NCI-H446 (cell line): ENCODE data around the gene BTBD3.

Source experiments
- DNase-seq, 2 experiments: peaks; one replicate each; lab custom pipeline; 2025; lab: John Stamatoyannopoulos, UW

The BTBD3 gene

GRCh38 chr20:11917663-11918062 is at the start of gene BTBD3:
BTBD3 (plus strand) TSS chr20:11917893; CDS start chr20:11918276, 383 bp downstream.
- DNase-seq = peak; percentile 20 to 63

- DNase-seq = no peak
These were observed 48.1 kb upstream of the BTBD3 start for GRCh38 chr20:11869641-11870040.

- DNase-seq = no peak
These were observed 47.3 kb upstream of the BTBD3 start for GRCh38 chr20:11870411-11870810.

- no peak for DNase-seq
These were observed 41.1 kb upstream of the BTBD3 start for GRCh38 chr20:11876555-11876954.

GRCh38 chr20:11880680-11881079 is 37.0 kb upstream of the BTBD3 start:
- no peak for DNase-seq

- DNase-seq = no peak
These were observed 36.2 kb upstream of the BTBD3 start for GRCh38 chr20:11881449-11881848.

- no peak for DNase-seq
These were observed 35.0 kb upstream of the BTBD3 start for GRCh38 chr20:11882651-11883050.

GRCh38 chr20:11888648-11889047 is 29.0 kb upstream of the BTBD3 start:
- no peak for DNase-seq

GRCh38 chr20:11890331-11891076 is 27.2 kb upstream of the BTBD3 start:
- DNase-seq = peak; percentile 71 to 96

- peak in 1 of 2 experiments; percentile 66 for DNase-seq
These were observed 26.5 kb upstream of the BTBD3 start for GRCh38 chr20:11891077-11891775.

- peak; percentile 31 to 66 for DNase-seq
These were observed 25.7 kb upstream of the BTBD3 start for GRCh38 chr20:11891776-11892545.

- DNase-seq = no peak
These were observed 23.6 kb upstream of the BTBD3 start for GRCh38 chr20:11894062-11894461.

- no peak for DNase-seq
These were observed 21.8 kb upstream of the BTBD3 start for GRCh38 chr20:11895861-11896387.

- no peak for DNase-seq
These were observed 16.6 kb upstream of the BTBD3 start for GRCh38 chr20:11901127-11901526.

- DNase-seq = no peak
These were observed 15.4 kb upstream of the BTBD3 start for GRCh38 chr20:11902285-11902697.

GRCh38 chr20:11905460-11906179 is 12.1 kb upstream of the BTBD3 start:
- no peak for DNase-seq

- no peak for DNase-seq
These were observed 10.8 kb upstream of the BTBD3 start for GRCh38 chr20:11906626-11907480.

- no peak for DNase-seq
These were observed 10.1 kb upstream of the BTBD3 start for GRCh38 chr20:11907621-11908020.

GRCh38 chr20:11912013-11912658 is 5.6 kb upstream of the BTBD3 start:
- DNase-seq = no peak
